AG04450 (cell line): ENCODE results near the gene ZNF429. TPM values are rescaled to one million over a fixed set of nuclear protein-coding genes. Genes with fewer than 3 reads are reported as not detected.

Experiments used
- CTCF ChIA-PET: fragments of 300-600, 350-600 bp; formaldehyde crosslinking; extraction: SDS; loops from one replicate; lab custom pipeline; 2022; ENCODE audit warnings: antibody characterized with exemption, inconsistent platforms; lab: Charles Lee
- POLR2A ChIA-PET: fragments of 350-600 bp; formaldehyde crosslinking; extraction: SDS; loops from one replicate; lab custom pipeline; 2021; ENCODE audit warnings: antibody characterized with exemption, inconsistent platforms; lab: Yijun Ruan, JAX
- DNase-seq: peaks from one replicate; pipeline ENCODE4 v3.0.0-alpha.2; 2011; ENCODE audit warnings: low read depth, low spot score
- H3K27ac ChIP-seq: one replicate; pipeline ENCODE4 v1.5.1; 2012; ENCODE audit warnings: low read depth, low read length, control low read depth
- H3K27me3 ChIP-seq: one replicate; pipeline ENCODE4 v1.6.0; 2012; ENCODE audit warnings: low read length; ENCODE audit not compliant: control insufficient read depth, insufficient read depth
- H3K4me3 ChIP-seq: 2 replicates; pipeline ENCODE4 v1.5.1; 2011; ENCODE audit warnings: mild to moderate bottlenecking, low read depth, low read length, control low read depth
- H3K9me3 ChIP-seq: 2 replicates; pipeline ENCODE4 v1.5.1; 2012; ENCODE audit warnings: low read length; ENCODE audit not compliant: control insufficient read depth, insufficient read depth
- polyA plus RNA-seq: library from polyadenylated mRNA; depleted of rRNA; stranded (reverse); fragments of >200 nt; gene quantifications from 2 replicates; pipeline ENCODE4 v1.2.3, GENCODE V29; 2011; rRNA removed
- TF ChIP-seq, protein P1 (sequence below): IDR thresholded peaks from 2 replicates; pipeline ENCODE4 v1.5.1; 2011; ENCODE audit warnings: low read depth, low read length, control low read depth, inconsistent platforms

Gene ZNF429
- polyA plus RNA-seq, 1 experiment, result 6.8 TPM

DNA sequence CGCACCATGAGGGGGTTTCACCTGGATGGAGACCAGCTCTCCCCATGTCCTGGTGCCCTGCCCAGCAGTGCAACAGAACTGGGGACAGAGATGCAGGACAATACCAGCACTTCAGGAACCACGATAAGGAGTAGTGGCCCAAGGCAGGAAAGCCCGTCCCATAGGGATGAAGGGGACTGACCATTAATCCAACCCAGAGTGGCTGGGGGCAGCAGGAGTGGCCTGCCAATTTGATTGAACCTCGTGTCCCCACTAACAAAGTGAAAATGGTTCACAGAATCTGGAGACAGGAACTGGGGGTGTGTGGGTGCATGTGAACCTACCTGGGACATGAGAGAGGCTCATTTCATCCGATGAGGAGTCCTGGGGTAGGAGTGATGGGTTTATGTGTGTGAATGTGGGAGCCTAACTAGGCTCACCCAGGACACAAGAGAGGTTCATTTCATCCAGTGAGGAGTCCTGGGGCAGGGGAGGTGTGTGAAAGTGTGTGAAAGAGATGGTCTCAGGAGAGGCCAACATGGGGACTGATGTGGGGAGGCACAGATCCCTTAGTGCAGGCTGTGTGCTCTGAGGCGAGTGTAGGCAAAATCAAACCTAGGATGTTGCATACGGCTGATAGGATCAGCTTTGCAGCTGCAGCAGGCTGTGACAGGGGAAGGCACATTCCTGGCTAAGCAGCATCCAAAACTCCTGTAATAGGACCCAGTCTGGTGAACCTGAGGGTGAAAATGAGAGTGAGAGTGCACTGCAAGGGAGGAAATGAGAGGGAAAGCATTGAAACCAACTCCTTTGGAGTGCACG, 98.2 kb downstream of the ZNF429 start:
- Histone ChIP-seq H3K27ac (no peak overlapping the region), H3K9me3 (peaks cover 8% of the 10 kb centered on the region), H3K4me3 (peak overlapping the region; percentile 44; the same call in 1 of the 2 replicates), H3K27me3 (no peaks in the 10 kb centered on the region)
- CTCF ChIA-PET, result no interaction called here
- POLR2A ChIA-PET, result no interaction called here
- TF ChIP-seq, protein P1, sequence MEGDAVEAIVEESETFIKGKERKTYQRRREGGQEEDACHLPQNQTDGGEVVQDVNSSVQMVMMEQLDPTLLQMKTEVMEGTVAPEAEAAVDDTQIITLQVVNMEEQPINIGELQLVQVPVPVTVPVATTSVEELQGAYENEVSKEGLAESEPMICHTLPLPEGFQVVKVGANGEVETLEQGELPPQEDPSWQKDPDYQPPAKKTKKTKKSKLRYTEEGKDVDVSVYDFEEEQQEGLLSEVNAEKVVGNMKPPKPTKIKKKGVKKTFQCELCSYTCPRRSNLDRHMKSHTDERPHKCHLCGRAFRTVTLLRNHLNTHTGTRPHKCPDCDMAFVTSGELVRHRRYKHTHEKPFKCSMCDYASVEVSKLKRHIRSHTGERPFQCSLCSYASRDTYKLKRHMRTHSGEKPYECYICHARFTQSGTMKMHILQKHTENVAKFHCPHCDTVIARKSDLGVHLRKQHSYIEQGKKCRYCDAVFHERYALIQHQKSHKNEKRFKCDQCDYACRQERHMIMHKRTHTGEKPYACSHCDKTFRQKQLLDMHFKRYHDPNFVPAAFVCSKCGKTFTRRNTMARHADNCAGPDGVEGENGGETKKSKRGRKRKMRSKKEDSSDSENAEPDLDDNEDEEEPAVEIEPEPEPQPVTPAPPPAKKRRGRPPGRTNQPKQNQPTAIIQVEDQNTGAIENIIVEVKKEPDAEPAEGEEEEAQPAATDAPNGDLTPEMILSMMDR, result no peak
- no peak for DNase-seq

DNA sequence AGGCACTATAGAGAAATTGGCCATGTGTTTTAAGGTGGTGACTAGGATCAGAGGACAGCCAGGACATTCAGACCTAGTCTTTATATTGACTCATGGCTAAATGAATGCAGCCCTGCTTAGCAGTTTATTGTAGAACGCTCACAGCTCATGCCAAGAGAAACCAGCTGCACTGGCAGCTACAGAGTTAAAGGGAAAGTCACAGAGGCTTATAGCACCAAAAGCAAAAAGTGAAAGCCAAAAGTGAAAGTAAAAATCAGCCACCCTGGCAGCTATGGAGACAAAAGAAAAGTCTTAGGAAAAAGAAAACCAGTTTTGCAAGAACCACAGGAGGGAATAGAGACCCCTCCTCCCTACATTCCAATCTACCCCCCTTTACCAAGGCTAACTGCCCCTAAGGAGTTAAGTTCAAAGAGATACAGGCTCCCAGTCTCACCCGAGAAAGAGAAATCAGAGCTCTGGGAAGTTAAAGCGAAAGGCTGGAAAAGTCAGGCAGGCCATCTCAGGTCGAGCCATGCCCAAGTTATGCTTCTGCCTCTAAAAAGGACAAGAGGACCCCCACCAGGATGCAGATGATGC, 99.0 kb downstream of the ZNF429 start:
- TF ChIP-seq, protein P1, result no peak
- POLR2A ChIA-PET, result no interaction called here
- CTCF ChIA-PET, result no interaction called here

More for the DNA sequence above, 99.0 kb downstream of the ZNF429 start:
- H3K27ac ChIP-seq, result no peak overlapping the region
- H3K4me3 ChIP-seq, result peak overlapping the region; percentile 44
- H3K9me3 ChIP-seq, result peaks cover 5% of the 10 kb centered on the region
- H3K27me3 ChIP-seq, result no peaks in the 10 kb centered on the region
- DNase-seq, result no peak

Other genes starting within 250 kb of the ZNF429 start
- gene ZNF708, start 176.2 kb upstream of the ZNF429 start, polyA plus RNA-seq, result 3.1 and 4.4 TPM in 2 replicates
- 5.3 and 8.2 TPM in 2 replicates for gene ZNF738, start 146.6 kb upstream of the ZNF429 start, polyA plus RNA-seq
- gene ZNF493, start 108.5 kb upstream of the ZNF429 start, polyA plus RNA-seq, result 5.8 and 6.4 TPM in 2 replicates